VCaP (cell line): Measurements from ENCODE around the gene LIN28B.

Source experiments
- H3K27ac ChIP-seq: fragments of 450-650 bp; 2 replicates; pipeline ENCODE4 v1.5.1; 2017
- CTCF ChIP-seq: fragments of 450-650 bp; conservative IDR thresholded peaks from 2 replicates; pipeline ENCODE4 v1.5.1; 2017; ENCODE audit warnings: mild to moderate bottlenecking, moderate library complexity

Gene LIN28B

GRCh38 chr6:105014448-105014847 is 57.5 kb downstream of the LIN28B start:
- H3K27ac ChIP-seq = no peak overlapping the region
- TF ChIP-seq CTCF = no peak

GRCh38 chr6:105014954-105015353 is 58.0 kb downstream of the LIN28B start:
- no peak for TF ChIP-seq CTCF
- H3K27ac ChIP-seq = no peak overlapping the region

GRCh38 chr6:105015482-105015881 is 58.6 kb downstream of the LIN28B start:
- no peak overlapping the region for H3K27ac ChIP-seq
- TF ChIP-seq CTCF = no peak

GRCh38 chr6:105019285-105019684 is 62.4 kb downstream of the LIN28B start:
- TF ChIP-seq CTCF = no peak
- H3K27ac ChIP-seq = no peak overlapping the region

- TF ChIP-seq CTCF = no peak
- H3K27ac ChIP-seq = no peak overlapping the region
Observed at GRCh38 chr6:105021399-105021798, 64.5 kb downstream of the LIN28B start.

- no peak overlapping the region for H3K27ac ChIP-seq
- no peak for TF ChIP-seq CTCF
Observed at GRCh38 chr6:105022416-105022815, 65.5 kb downstream of the LIN28B start.

GRCh38 chr6:105024803-105025202 is 67.9 kb downstream of the LIN28B start:
- no peak overlapping the region for H3K27ac ChIP-seq
- no peak for TF ChIP-seq CTCF

- H3K27ac ChIP-seq = no peak overlapping the region
- TF ChIP-seq CTCF = no peak
Observed at GRCh38 chr6:105028898-105029297, 72.0 kb downstream of the LIN28B start.
